Endothelial cell of umbilical vein (primary cell): ENCODE measurements around the gene ATAD2B.

Experiments
- EZH2 ChIP-seq: IDR thresholded peaks from 2 replicates; pipeline ENCODE4 v1.6.1; 2012; ENCODE audit warnings: borderline replicate concordance, low read depth, mild to moderate bottlenecking, moderate library complexity, low read length, inconsistent platforms; ENCODE audit not compliant: severe bottlenecking
- FOS ChIP-seq: IDR thresholded peaks from 2 replicates; pipeline ENCODE4 v1.6.1; 2011; ENCODE audit warnings: mild to moderate bottlenecking, low read length, moderate library complexity, borderline replicate concordance; ENCODE audit not compliant: insufficient read depth
- GATA2 ChIP-seq: IDR thresholded peaks from 2 replicates; pipeline ENCODE4 v1.7.0; 2011; ENCODE audit warnings: low read depth, mild to moderate bottlenecking, moderate library complexity, mixed read lengths, low read length; ENCODE audit not compliant: insufficient read length, insufficient read depth
- JUN ChIP-seq: IDR thresholded peaks from 2 replicates; pipeline ENCODE4 v1.6.1; 2011; ENCODE audit warnings: borderline replicate concordance, low read depth; ENCODE audit not compliant: insufficient read length, insufficient read depth
- MYC ChIP-seq: IDR thresholded peaks from one replicate; pipeline ENCODE4 v1.6.1; 2011; ENCODE audit warnings: mild to moderate bottlenecking, low read depth, low read length
- POLR2A ChIP-seq: IDR thresholded peaks from 2 replicates; pipeline ENCODE4 v1.6.1; 2012; ENCODE audit warnings: low read depth, mild to moderate bottlenecking, control low read depth, low read length
- POLR2AphosphoS5 ChIP-seq: IDR thresholded peaks from 2 replicates; pipeline ENCODE4 v1.6.1; 2012; ENCODE audit warnings: low read depth, mild to moderate bottlenecking, control low read depth, low read length, moderate library complexity; ENCODE audit not compliant: insufficient read depth
- TF ChIP-seq, protein P1 (sequence below), 2 donors: IDR thresholded peaks; 1 replicate in 1 of 2; 2 replicates in 1 of 2; pipeline ENCODE4 v1.5.1; 2011; ENCODE audit warnings: low read length in 2 of 2, mild to moderate bottlenecking in 2 of 2, moderate library complexity in 2 of 2, control low read depth in 1 of 2, inconsistent platforms in 1 of 2, low read depth in 1 of 2; ENCODE audit not compliant: insufficient read depth in 1 of 2; ENCODE audit errors: extremely low read depth in 1 of 2
- TF ChIP-seq, protein P2 (sequence below): IDR thresholded peaks from 2 replicates; pipeline ENCODE4 v1.6.1; 2011; ENCODE audit not compliant: insufficient read depth, insufficient read length

DNA sequence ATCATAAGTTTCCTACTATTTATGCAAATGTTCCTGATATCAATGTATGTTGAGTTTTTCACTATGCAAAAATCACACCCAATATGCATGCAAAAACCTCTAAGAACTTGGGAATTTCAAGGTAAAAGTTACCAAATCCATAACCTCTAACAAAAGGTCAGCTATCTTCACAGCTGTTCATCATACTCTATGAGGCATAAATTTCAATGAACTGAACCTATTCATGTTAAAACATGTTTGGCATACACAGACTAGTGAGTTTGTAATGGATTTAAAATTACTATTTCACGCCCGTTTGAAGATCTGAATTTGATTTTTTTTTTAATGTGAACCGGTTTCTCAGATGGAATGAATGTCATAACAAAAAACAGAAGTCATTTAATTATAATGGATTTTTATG, 100.2 kb downstream of the ATAD2B start:
- TF ChIP-seq, protein P1, sequence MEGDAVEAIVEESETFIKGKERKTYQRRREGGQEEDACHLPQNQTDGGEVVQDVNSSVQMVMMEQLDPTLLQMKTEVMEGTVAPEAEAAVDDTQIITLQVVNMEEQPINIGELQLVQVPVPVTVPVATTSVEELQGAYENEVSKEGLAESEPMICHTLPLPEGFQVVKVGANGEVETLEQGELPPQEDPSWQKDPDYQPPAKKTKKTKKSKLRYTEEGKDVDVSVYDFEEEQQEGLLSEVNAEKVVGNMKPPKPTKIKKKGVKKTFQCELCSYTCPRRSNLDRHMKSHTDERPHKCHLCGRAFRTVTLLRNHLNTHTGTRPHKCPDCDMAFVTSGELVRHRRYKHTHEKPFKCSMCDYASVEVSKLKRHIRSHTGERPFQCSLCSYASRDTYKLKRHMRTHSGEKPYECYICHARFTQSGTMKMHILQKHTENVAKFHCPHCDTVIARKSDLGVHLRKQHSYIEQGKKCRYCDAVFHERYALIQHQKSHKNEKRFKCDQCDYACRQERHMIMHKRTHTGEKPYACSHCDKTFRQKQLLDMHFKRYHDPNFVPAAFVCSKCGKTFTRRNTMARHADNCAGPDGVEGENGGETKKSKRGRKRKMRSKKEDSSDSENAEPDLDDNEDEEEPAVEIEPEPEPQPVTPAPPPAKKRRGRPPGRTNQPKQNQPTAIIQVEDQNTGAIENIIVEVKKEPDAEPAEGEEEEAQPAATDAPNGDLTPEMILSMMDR (IDR thresholded peaks at IDR 0.05; ENCODE audit: extremely low read depth in 1 of 2, insufficient read depth in 1 of 2, low read depth in 1 of 2, low read length in 2 of 2): no peak
- no peak for TF ChIP-seq POLR2AphosphoS5
- TF ChIP-seq POLR2A: no peak
- TF ChIP-seq FOS: no peak
- TF ChIP-seq, protein P2, sequence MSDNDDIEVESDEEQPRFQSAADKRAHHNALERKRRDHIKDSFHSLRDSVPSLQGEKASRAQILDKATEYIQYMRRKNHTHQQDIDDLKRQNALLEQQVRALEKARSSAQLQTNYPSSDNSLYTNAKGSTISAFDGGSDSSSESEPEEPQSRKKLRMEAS: no peak
- TF ChIP-seq EZH2: no peak
- no peak for TF ChIP-seq GATA2
- TF ChIP-seq JUN: no peak
- no peak for TF ChIP-seq MYC
